Breast epithelium (tissue), 3 donors: ENCODE measurements around the gene POC1A.

Experiments used
- CTCF ChIP-seq, 3 donors: fragments of 450-650 bp; IDR thresholded peaks; one replicate each; pipeline ENCODE4 v1.5.1; 2016 to 2017; ENCODE audit warnings: antibody characterized with exemption in 3 of 3, mild to moderate bottlenecking in 3 of 3, moderate library complexity in 3 of 3
- POLR2A ChIP-seq: fragments of 450-650 bp; IDR thresholded peaks from one replicate; pipeline ENCODE4 v1.6.1; 2016; ENCODE audit warnings: antibody characterized with exemption, mild to moderate bottlenecking, moderate library complexity
- POLR2AphosphoS5 ChIP-seq, 3 donors: sonication (generic); formaldehyde crosslinking; IDR thresholded peaks; one replicate each; pipeline ENCODE4 v1.6.1; 2017; ENCODE audit warnings: antibody characterized with exemption in 3 of 3

DNA sequence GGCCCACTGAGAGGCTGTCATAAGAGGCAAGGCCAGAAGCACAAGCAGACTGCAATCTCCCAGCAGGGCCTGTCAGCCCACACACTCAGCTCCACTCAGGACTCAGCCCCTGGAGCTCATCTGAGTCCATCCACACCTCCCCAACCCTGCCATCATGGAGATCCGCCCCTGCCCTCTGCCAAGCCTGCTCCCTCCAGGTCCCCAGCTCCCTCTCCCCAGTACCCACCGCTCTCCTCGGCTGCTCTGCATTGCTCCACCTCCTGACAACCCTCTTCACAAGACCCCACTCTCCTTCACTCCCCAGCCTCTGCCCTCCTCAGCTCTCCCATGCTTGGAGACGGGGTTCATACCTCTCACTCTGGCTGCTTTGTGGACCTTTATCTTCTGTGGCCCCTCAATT is 11.1 kb downstream of the POC1A start:
- TF ChIP-seq CTCF (IDR thresholded peaks at IDR 0.05) (no peak), POLR2A (no peak), POLR2AphosphoS5 (IDR thresholded peaks at IDR 0.05) (no peak)
